HG03280 (cell line): ENCODE measurements around the gene PRKCE.

Source experiments
- ATAC-seq: cut with Tn5 transposase; IDR thresholded peaks from one replicate; pipeline ENCODE4 v1.9.1; 2021; ENCODE audit warnings: mild to moderate bottlenecking, moderate library complexity; ENCODE audit not compliant: unreplicated experiment

PRKCE gene

GRCh38 chr2:45979065-45979464 lies 327.6 kb downstream of the PRKCE start:
- no peak for ATAC-seq

- no peak for ATAC-seq
These were observed 328.8 kb downstream of the PRKCE start for GRCh38 chr2:45980161-45980865.

- no peak for ATAC-seq
These were observed 330.0 kb downstream of the PRKCE start for GRCh38 chr2:45981384-45981930.

GRCh38 chr2:45982096-45982495 lies 330.6 kb downstream of the PRKCE start:
- no peak for ATAC-seq

GRCh38 chr2:45983213-45983612 lies 331.7 kb downstream of the PRKCE start:
- ATAC-seq = no peak

GRCh38 chr2:45984366-45984765 lies 332.9 kb downstream of the PRKCE start:
- no peak for ATAC-seq

GRCh38 chr2:45984896-45985473 lies 333.5 kb downstream of the PRKCE start:
- ATAC-seq = no peak

- ATAC-seq = no peak
These were observed 335.0 kb downstream of the PRKCE start for GRCh38 chr2:45986509-45986908.

GRCh38 chr2:45987856-45988255 lies 336.4 kb downstream of the PRKCE start:
- no peak for ATAC-seq

GRCh38 chr2:45988879-45989278 lies 337.4 kb downstream of the PRKCE start:
- no peak for ATAC-seq

- no peak for ATAC-seq
These were observed 338.7 kb downstream of the PRKCE start for GRCh38 chr2:45990131-45990530.

- no peak for ATAC-seq
These were observed 340.7 kb downstream of the PRKCE start for GRCh38 chr2:45992021-45992740.

GRCh38 chr2:45992741-45993475 lies 341.4 kb downstream of the PRKCE start:
- ATAC-seq = no peak

- ATAC-seq = no peak
These were observed 342.1 kb downstream of the PRKCE start for GRCh38 chr2:45993476-45993991.

- no peak for ATAC-seq
These were observed 342.6 kb downstream of the PRKCE start for GRCh38 chr2:45994060-45994459.

- ATAC-seq = no peak
These were observed 349.2 kb downstream of the PRKCE start for GRCh38 chr2:46000660-46001059.

- ATAC-seq = no peak
These were observed 349.8 kb downstream of the PRKCE start for GRCh38 chr2:46001290-46001689.

GRCh38 chr2:46001741-46002506 lies 350.4 kb downstream of the PRKCE start:
- ATAC-seq = no peak

- ATAC-seq = no peak
These were observed 351.0 kb downstream of the PRKCE start for GRCh38 chr2:46002507-46002883.

- no peak for ATAC-seq
These were observed 351.5 kb downstream of the PRKCE start for GRCh38 chr2:46002947-46003346.
